HG02571 (cell line): ENCODE data around the gene ASAP3.

Experiments used
- ATAC-seq: cut with Tn5 transposase; IDR thresholded peaks from one replicate; pipeline ENCODE4 v1.9.1; 2021; ENCODE audit warnings: mild to moderate bottlenecking, moderate library complexity; ENCODE audit not compliant: unreplicated experiment

ASAP3 gene

DNA sequence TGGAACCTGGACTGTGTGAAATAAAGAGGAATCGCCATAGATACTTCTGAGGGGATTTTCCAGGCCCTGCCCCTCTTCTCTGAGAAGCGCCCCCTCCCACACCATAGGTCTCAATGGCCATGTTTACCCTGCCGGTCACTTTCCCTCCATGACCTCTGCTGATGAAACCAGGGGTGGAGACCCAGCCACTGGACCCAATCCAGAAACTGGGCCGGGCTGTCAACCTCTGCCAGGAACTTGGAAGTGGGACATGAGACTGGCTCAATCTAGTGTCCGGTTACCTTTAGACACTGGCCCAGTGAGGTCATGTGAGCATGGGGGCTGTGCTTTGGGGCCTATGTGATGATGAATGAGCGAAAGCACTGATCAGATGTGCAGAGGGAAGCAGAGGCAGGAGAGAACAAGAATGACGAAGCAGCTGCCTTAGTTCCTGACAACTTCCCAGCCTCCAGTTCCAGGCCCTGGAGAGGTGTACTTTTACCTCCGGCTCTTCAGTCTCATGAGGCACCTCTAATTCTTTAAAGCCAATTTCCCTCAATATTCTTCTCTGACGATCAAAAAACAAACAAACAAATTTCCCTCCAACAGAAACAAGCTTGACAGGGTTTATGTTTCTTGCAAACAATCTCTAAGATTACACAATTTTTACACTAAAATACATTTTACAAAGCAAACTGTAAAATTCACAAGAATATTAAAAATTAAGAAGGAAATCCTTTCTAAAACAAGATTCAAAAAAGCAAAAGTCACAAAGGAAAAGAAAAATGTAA is 4.9 kb downstream of the ASAP3 start:
- no peak for ATAC-seq

DNA sequence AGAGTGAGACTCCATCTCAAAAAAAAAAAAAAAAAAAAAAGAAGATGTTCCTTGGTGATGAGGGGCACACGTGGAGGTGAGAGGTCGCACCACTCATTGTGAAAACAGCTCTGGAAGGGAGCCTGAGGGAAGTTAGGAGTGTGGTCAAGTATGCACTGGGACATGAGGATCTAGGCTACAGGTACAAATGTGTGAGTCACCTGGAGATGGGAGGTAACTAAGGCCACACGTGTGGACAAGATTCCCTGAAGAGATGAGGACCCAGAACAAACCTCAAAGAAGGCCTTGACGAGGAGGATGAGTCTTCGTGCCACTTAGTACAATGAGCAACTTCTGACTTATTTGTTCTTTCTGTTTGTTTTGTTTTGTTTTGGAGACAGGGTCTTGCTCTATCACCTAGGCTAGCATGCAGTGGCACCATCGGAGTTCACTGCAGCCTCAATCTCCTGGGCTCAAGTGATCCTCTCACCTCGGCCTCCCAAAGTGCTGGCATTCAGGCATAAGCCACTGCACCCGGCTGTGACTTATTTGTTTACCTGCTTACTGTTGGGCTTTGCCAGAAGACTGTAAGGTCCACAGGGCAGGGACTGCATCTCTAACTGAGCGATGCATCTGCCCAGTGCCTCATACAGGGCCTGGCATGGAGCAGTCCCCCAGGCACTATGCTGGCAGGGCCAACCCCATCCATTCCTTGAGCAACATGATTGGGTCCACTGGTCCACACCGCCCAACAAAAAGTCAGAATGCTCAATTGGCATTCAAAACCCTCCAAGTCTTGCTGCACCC is 6.4 kb downstream of the ASAP3 start:
- no peak for ATAC-seq

DNA sequence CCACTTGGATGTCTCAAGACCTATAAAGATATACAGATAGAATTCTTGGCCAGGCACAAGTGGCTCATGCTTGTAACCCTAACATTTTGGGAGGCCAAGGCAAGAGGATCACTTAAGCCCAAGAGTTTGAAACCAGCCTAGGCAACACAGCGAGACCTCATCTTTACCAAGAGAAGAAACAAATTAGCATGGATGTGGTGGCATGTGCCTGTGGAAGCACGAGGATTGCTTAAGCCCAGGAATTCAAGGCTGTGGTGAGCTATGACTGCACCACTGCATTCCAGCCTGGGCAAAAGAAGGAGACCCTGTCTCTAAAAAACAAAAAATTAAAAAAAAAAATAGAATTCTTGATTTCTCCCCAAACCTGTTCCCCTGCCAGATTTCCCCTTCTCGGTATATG is 8.3 kb downstream of the ASAP3 start:
- no peak for ATAC-seq

DNA sequence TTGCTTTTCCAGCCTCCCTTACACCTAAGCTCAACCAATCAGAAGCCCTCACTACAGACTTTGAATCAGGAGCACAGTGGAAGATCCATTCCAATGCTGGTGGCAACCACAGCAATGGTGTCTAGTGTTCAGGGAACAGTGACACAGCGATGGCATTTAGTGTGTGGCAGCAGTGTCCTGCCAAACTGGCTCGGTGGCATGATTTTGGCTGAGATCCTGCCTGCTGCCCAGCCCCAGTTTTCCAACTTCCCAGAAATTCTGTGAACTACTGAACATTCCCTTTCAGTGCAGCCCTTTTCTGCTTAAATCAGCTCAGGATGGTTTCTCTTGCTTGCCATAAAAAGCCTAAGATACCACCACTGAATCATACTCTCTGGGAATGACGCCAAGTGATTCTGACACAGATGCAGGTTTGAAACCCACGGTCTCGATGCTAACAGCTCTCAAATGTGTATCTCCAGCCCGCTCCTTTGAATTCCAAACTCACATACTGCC is 8.8 kb downstream of the ASAP3 start:
- ATAC-seq = no peak

DNA sequence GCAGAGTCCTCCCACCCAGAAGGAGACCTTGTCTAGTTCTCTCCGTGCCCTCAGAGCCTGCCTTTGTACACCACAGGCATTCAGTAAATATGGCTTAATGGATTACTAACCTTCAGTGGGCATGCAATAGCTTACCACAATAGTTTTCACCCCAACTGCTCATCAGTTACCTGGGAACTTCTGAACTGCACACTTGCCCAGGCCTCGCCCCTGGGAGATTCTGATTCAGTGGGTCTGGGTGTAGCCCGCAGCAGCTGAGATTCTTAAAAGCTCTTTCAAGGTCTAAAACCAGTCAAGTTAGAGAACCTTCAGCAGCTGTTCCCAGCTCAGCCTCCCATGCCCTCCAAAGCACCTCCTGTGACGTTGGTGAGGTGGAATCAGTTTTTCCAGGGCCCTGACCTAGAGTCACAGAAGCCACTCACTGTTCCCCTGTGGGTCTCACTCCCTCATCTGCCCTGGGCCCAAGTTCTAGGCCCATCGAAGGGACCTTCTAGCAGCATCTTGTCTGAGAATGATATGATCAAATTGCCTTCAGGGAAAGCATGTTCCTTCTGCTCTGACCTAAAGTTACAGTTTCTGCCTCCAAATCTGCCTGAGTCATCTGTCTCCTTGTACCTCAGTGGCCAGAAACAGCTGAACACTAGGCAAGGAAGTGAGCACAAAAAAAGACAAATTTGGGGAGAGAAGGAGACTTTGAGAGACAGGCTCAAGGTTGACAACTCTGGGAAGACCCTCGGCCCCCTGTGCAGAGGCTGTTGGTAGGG is 10.8 kb downstream of the ASAP3 start:
- no peak for ATAC-seq

DNA sequence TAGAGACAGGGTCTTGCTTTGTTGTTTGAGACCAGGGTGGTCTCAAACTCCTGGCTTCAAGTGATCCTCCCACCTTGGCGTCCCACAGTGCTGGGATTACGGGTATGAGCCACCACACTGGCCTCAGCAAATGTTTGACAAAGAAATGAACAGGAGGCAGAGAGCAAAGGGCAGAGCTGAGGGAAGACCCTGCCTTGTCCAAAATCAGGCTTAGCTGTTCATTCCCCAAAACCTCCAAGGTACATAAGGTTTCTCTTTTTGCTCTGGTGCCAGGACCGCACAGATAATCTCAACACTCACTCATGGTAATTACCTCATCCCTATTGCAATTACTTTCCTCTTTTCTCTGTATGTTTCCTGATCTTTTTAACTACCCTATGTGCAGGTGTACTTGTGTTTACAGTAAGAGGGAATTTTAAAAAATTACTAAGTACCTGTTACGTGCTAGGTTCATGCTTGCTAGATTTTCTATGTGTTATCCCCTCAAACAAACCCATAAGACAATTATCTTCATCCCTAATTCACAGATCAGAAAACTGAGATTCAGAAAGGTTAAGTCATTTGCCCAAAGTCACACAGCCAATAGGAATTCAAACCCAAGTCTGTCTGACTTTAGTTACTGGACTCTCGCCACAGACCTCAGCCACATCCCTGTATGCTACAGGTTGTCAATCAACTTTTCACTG is 11.5 kb downstream of the ASAP3 start:
- no peak for ATAC-seq

DNA sequence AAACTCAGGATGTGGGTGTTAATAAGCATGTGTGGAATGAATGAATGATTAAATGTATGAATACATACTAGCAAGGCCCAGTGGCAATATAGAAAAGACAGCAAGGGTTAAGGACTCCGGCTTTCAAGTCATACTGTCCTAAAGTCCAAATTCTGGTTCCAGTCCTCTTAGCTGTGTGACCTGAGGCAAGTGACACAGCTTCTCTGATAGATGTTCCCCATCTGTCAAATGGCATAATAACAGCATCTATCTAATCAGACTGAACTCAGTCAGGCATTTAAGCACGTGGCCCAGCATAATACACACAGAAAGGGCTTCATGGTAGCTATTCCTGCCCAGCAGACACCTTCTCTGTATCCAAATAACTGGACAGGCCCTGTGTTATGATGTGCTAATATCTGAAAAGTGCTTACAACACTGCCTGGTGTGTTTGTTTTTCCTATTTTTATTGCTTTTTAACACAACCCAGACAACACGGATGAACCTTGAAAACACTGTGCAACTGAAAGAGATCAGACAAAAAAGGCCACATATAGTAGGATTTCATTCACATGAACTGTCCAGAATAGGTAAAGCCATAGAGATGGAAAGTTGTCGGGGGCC is 12.4 kb downstream of the ASAP3 start:
- ATAC-seq = no peak

DNA sequence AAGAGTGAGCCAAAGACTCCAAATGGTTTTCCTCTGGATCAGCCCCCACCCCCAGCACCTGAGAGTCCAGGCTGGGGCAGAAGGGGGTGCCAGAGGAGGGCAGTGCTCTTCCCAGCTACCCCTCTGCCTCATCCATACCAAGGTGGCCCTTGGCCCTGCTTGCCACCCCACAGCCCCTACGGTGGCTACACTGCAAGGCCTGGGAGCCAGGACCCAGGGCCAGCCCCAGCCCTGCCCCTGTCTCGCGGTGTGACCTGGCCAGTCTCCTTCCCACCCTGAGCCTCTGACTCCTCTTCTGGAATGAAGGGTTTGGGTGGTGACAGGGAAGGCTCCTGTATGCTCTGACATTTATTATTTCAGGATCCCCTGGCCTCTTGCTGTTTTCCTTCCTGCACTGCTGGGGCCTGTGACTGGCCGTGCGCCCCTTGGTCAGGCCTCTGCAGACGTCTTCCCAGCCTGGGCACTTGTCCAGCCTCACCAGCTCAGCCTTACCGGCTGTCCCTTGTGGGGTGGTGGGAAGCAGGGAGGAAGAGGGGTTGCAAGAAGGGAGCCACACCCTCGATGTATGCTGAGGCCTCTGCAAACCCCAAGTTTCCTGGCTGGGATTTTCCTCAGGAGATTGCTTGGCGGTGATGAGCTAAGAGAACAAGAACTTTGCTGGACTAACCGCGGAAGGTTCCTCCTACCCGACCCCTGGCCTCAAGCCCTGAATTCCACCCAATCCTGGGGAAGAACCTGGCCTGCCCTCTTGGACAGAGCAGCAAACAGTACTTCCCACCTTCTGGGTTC is 13.5 kb downstream of the ASAP3 start:
- no peak for ATAC-seq

DNA sequence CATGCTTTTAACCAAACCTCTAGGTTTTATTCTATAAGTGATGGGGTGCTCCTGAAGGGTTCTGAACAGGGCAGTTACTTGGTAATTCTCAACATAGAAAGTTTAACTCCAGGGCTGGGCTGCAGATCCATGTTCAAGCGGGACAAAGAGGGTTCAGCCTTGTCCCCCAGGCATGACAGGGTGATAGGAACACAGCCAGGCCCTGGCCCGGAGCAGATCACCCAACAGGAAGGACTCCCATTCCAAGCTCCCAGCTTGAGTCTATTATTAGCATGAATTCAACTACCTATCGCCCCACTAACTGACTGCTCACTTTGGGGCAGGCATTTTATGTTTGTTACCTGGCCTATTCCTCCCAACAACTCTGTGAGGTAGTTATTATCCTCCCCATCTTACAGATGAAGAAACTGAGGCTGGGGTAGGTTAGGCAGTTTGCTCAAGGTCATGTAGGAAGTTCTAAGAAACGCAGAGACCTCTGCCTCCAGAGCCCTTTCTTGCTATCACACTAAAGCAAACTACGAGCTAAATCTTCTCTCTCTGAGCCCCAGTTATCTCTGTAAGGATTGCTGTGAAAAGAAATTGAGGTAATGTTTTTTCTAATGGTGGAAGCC is 14.5 kb downstream of the ASAP3 start:
- ATAC-seq = no peak

DNA sequence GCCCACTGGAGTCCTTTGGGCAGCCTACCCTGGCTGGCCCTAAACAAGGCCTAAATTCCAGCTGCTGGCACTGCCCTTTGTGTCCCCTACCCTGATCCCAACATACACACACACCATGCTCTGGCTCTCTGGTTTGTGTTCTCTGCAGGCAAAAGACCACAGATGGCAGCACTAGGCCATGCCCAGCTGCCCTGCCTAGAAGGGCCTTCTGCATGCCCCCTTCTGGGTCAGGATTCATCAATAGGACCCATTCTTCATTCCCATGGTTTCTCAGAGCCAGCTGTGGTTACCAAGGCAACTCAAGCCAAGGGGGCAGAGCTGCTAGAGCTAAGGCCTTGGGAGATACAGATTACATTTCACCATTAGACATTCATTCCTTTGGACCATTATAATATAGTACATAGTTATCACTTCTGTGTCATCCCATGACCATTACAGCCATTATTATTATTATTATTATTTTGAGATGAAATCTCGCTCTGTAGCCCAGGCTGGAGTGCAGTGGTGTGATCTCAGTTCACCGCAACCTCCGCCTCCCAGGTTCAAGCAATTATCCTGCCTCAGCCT is 17.5 kb downstream of the ASAP3 start:
- no peak for ATAC-seq

DNA sequence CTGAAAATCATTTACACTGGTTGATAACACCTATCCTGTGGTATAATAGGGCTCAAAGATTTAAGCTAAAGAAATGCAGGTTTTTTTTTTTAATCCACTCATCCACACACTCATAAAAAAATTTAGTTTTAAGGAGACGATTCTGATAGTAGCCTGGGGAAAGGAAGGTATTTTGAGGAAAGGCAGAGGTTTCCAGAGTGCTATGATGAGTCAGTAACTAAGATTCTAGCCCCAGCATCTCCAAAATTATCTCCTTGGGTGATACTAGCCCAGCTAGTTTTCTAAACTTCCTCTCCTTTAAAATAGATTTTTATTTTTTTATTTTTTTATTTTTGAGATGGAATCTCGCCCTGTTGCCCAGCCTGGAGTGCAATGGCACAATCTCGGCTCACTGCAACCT is 20.7 kb downstream of the ASAP3 start:
- ATAC-seq = no peak

DNA sequence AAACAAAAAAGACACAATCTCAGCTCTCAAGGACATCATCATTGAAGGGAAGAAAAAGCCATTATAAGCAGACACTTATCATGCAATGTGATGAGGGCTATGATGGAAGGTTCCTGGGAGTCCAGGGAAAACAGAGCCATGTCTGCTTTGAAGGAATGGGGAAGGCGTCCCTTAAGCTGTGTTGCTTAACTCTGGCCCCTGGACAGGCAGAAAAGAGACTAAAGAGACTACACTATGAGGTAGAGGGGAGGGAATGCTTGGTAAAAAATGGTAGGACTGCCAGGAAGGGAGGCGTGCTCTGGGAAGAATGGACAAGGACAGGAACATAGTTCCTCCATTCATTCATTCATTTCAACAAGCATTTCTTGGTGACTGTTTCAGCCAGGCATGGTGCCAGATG is 21.2 kb downstream of the ASAP3 start:
- no peak for ATAC-seq

DNA sequence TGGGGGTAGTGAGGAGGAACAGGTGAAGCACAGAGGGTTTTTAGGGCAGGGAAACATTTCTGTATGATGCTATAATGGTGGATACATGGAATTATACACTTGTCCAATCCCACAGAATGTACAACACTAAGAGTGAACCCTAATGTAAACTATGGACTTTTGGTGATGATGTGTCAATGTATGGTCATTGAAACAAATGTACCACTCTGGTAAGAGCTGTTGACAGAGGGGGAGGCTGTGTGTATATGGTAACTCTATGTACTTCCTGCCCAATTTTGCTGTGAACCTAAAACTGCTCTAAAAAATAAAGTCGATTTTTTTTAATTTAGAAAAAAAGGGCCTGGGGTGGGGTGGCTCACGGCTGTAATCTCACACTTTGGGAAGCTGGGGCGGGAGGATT is 22.9 kb downstream of the ASAP3 start:
- no peak for ATAC-seq

DNA sequence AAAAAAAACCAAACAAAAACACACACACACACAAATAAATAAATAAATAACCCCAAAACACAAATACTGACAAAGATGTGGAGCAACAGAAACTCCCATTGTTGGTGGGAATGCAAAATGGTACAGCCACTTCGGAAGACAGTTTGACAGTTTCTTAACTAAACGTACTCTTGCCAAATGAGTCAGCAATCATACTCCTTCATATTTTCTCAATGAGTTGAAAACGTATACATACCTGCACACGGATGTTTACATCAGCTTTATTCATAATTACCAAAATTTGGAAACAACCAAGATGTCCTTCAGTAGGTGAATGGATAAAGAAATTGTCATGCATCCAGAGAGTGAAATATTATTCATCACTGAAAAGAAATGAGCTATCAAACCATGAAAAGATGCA is 23.5 kb downstream of the ASAP3 start:
- no peak for ATAC-seq

DNA sequence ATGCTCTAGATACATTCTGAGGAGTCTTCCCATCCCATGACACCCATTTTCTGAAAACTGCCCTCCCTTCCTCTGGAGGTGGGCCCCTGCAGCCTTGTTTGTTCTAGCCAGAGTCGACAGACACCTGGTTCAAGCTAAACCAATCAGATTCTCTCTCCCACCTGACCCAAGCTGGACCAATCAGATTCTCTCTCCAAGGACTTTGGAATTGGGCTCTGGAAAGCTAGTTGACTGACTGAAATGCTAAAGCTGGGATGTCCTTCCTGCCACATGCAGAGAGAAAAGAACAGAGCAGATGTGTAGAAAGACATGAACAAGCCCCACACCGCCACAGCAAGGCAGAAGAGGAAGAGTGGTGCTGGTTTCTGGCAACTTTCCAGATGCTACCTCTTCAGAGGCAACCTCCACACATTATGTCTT is 24.6 kb downstream of the ASAP3 start:
- ATAC-seq = no peak

DNA sequence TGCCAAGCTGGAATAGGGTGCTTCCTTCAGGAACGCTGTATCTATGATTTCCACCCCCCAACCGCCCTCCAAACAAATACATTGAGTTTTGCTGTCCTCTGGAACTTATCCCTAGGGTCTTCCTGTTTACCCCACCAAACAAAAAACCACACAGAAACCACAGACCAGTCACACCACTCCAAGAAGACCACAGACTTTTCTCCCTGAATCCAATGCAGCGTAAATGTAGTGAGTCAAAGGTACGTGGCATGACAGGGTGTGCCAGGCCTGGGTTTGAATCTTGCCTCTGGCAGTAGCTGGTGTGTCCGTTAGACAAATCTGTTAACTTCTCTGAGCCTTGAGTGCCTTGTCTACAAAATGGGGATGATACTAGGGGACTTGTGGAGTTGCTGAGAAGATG is 27.8 kb downstream of the ASAP3 start:
- ATAC-seq = no peak

DNA sequence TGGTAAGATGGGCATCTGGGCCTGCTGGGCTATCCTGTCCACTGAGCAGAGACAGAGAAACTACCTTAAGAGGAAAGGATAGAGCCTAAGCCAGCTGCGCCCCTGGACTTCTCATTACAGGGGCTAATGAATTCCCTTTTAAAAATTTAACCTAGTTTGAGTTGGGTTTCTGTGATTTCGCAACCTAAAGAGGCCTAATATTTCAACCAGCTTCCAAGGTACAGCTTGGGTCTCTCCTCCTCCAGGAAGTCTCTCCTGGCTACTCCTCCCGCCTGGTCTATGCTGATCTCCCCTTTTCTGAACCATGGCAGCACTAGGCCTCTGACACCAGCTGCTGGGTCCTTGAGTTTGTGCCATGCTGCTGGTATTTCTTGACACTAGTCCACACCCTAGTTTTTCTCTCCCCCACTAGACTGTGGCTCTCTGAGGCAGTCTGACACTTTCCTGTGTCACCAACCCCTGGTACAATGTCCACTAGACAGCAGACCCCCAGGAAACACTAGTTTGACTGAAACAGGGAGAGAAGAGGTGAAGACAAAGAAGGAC is 30.5 kb downstream of the ASAP3 start:
- no peak for ATAC-seq

DNA sequence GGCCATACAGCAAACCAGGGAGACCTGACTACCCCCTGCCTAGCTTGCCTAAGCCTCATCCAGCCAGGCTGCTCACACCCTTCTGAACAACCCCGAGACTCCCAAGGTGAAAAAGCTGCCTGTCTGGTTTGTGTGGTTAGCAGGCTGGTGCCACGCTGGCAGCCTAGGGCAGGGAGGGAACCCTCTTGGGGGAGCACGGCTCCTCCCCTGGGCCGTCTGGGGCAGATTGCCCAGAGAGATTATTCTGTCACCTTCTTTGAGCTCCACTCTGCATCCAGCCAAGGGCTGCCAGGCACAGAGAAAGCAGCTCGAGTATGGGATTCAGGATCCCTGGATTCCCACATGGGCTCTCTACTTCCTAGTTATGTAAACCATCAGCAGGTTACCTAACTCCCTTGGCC is 32.0 kb downstream of the ASAP3 start:
- no peak for ATAC-seq

DNA sequence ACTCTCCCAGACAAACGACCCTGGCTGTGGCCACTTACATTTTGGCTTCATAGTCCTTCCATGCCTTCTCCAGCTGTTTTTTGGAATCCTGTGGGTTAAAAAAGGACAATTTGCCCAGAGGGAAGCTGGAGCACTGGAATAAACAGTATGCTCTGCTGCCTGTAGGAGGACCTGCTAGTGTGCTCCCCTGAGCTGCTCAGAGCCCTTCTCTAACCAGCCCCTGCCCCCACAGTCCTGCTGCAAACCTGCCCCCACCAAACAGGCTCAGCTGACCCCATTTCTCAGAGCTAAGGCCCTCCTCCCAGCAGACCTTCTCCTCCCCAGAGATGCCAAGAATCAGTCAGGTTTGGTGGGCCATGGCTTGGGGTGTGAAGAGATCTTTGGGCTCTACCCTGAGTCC is 32.5 kb downstream of the ASAP3 start:
- ATAC-seq = no peak
